T-cell (primary cell): ENCODE data around the gene AP3B2. TPM values are rescaled to one million over a fixed set of nuclear protein-coding genes. Genes with fewer than 3 reads are reported as not detected.

Experiments
- total RNA-seq, 35 experiments: library from RNA in 6 of 35; stranded (reverse) in 6 of 35; fragments of 120-200 nt in 1 of 35; gene quantifications; one replicate each; pipeline versions ENCODE4 v1.2.1 to v1.2.4 and lab custom pipeline; 2013 to 2026

The AP3B2 gene
- total RNA-seq, 5 donors from 2014 or later (not counting 1 experiment from before 2014, with no cell fraction given): 0.23 to 5.8 (median 0.76) TPM

Other genes starting within 250 kb of the AP3B2 start
- 1,000 to 10,000 TPM; 2,045 to 2,777 (median 2,292) TPM for gene RPS17, start 169.4 kb downstream of the AP3B2 start, total RNA-seq
- gene CPEB1, start 62.5 kb downstream of the AP3B2 start, total RNA-seq: 1 to 10 TPM in 2 of 5 donors, under 1 TPM in 3; 0.33 to 1.3 (median 0.93) TPM
- not detected for gene FSD2, start 96.2 kb upstream of the AP3B2 start, total RNA-seq
- 10 to 100 TPM; 28.1 to 60.8 (median 34.1) TPM for gene WHAMM, start 99.8 kb upstream of the AP3B2 start, total RNA-seq
- 1 to 10 TPM; 2.7 to 9.1 (median 7.3) TPM for gene HOMER2, start 242.8 kb upstream of the AP3B2 start, total RNA-seq